B cell (primary cell): ENCODE measurements around the gene SMTN. TPM values are rescaled to one million over a fixed set of nuclear protein-coding genes. Genes with fewer than 3 reads are reported as not detected.

ENCODE experiments used
- ATAC-seq: fragments of 200-7000 bp; cut with Tn5 transposase; one replicate; pipeline ENCODE4 v1.10.0; 2021; ENCODE audit warnings: low read depth, mild to moderate bottlenecking, moderate number of reproducible peaks, moderate library complexity
- CTCF ChIA-PET: fragments of 350-600 bp; sonication (Branson Sonifier 250); formaldehyde crosslinking; loops from one replicate; lab custom pipeline; 2021; ENCODE audit warnings: antibody characterized with exemption, inconsistent platforms; lab: Charles Lee
- POLR2A ChIA-PET: fragments of 350-600 bp; sonication (Branson Sonifier 250); formaldehyde crosslinking; loops from one replicate; lab custom pipeline; 2021; ENCODE audit warnings: antibody characterized with exemption; lab: Charles Lee
- DNase-seq: peaks from one replicate; pipeline ENCODE4 v3.0.0; 2013
- H2AFZ ChIP-seq: 2 replicates; pipeline ENCODE4 v1.6.1; 2012; ENCODE audit warnings: mild to moderate bottlenecking, low read depth, low read length; ENCODE audit not compliant: insufficient read depth, poor library complexity, severe bottlenecking
- H3K27ac ChIP-seq, 2 donors: 1 replicate in 1 of 2; 2 replicates in 1 of 2; pipeline ENCODE4 v1.5.1; 2012 to 2013; ENCODE audit warnings: low read length in 2 of 2, mild to moderate bottlenecking in 2 of 2, moderate library complexity in 1 of 2
- H3K27me3 ChIP-seq, 4 experiments: fragments of 200-600 bp in 1 of 4; sonication (generic) in 1 of 4; replicated peaks in 1 of 4; 1 replicate in 2 of 4; 2 replicates in 2 of 4; pipeline versions ENCODE4 v1.6.1 to v1.7.0; 2013 to 2016; ENCODE audit warnings: low read length in 3 of 4, mild to moderate bottlenecking in 2 of 4, mixed read lengths in 1 of 4, moderate library complexity in 1 of 4; ENCODE audit not compliant: insufficient read depth in 4 of 4, control insufficient read depth in 3 of 4; ENCODE audit errors: control extremely low read depth in 1 of 4
- H3K36me3 ChIP-seq, 2 experiments: replicated peaks in 1 of 2; 1 replicate in 1 of 2; 2 replicates in 1 of 2; pipeline versions ENCODE4 v1.6.1 to v1.7.1; 2013; ENCODE audit warnings: low read length in 1 of 2; ENCODE audit not compliant: insufficient read depth in 2 of 2, control insufficient read depth in 1 of 2; ENCODE audit errors: control extremely low read depth in 1 of 2, extremely low read depth in 1 of 2
- H3K4me1 ChIP-seq, 2 donors: fragments of 200-600 bp in 1 of 2; sonication (generic) in 1 of 2; 1 replicate in 1 of 2; 2 replicates in 1 of 2; pipeline versions ENCODE4 v1.5.1 to v1.6.1; 2013 to 2017; ENCODE audit warnings: low read length in 2 of 2; ENCODE audit not compliant: control insufficient read depth in 2 of 2, insufficient read depth in 2 of 2
- H3K4me2 ChIP-seq: replicated peaks from 2 replicates; pipeline ENCODE3; 2012; ENCODE audit warnings: mild to moderate bottlenecking, low read depth, low read length; ENCODE audit not compliant: poor library complexity, severe bottlenecking
- H3K4me3 ChIP-seq, 5 experiments: fragments of 200-600 bp in 1 of 5; sonication (generic) in 1 of 5; 1 replicate in 3 of 5; 2 replicates in 2 of 5; pipeline versions ENCODE4 v1.5.1 to v1.7.0; 2011 to 2016; ENCODE audit warnings: low read length in 4 of 5, mild to moderate bottlenecking in 4 of 5, low read depth in 2 of 5, control low read depth in 1 of 5, moderate library complexity in 1 of 5; ENCODE audit not compliant: insufficient read depth in 1 of 5; ENCODE audit errors: control extremely low read depth in 1 of 5, extremely low read depth in 1 of 5
- H3K79me2 ChIP-seq: fragments of 200-600 bp; sonication (generic); one replicate; pipeline ENCODE4 v1.6.0; 2016; ENCODE audit warnings: low read length; ENCODE audit not compliant: control insufficient read depth, insufficient read depth
- H3K9ac ChIP-seq: fragments of 200-600 bp; sonication (generic); 2 replicates; pipeline ENCODE4 v1.6.1; 2017; ENCODE audit warnings: mild to moderate bottlenecking, low read length, moderate library complexity
- H3K9me3 ChIP-seq, 3 donors: one replicate each; pipeline versions ENCODE4 v1.6.1 to v1.7.1; 2013; ENCODE audit warnings: low read length in 2 of 3; ENCODE audit not compliant: control insufficient read depth in 2 of 3, insufficient read depth in 1 of 3; ENCODE audit errors: control extremely low read depth in 1 of 3
- H4K20me1 ChIP-seq: 2 replicates; pipeline ENCODE4 v1.6.0; 2012; ENCODE audit warnings: mild to moderate bottlenecking, low read length; ENCODE audit not compliant: insufficient read depth, control insufficient read depth, poor library complexity, severe bottlenecking
- H3K27ac Mint-ChIP-seq: one replicate; pipeline ENCODE4 v1.8.0; 2021; ENCODE audit warnings: mixed read lengths
- H3K27me3 Mint-ChIP-seq: one replicate; pipeline ENCODE4 v1.8.0; 2021; ENCODE audit warnings: mixed read lengths
- H3K4me1 Mint-ChIP-seq: one replicate; pipeline ENCODE4 v1.8.0; 2021; ENCODE audit warnings: mixed read lengths
- H3K4me3 Mint-ChIP-seq: one replicate; pipeline ENCODE4 v1.8.0; 2021; ENCODE audit warnings: mixed read lengths
- H3K9me3 Mint-ChIP-seq: one replicate; pipeline ENCODE4 v1.8.0; 2022; ENCODE audit warnings: mixed read lengths; ENCODE audit not compliant: insufficient read depth
- EZH2 ChIP-seq: IDR thresholded peaks from 2 replicates; pipeline ENCODE4 v1.6.1; 2012; ENCODE audit warnings: borderline replicate concordance, low read depth, mild to moderate bottlenecking, moderate library complexity, low read length; ENCODE audit not compliant: insufficient read depth, poor library complexity, severe bottlenecking
- WGBS: methylation state at CpG from one replicate; pipeline ENCODE4 v1.1.5; 2013; ENCODE audit warnings: missing lambda C conversion rate; ENCODE audit not compliant: insufficient coverage; 5-methylcytosine and 5-hydroxymethylcytosine counted together
- intact Hi-C: fragments of 100-400 bp; cut with micrococcal nuclease; formaldehyde crosslinking; loops from one replicate; pipeline ENCODE4 v1.10.0; 2022
- polyA plus RNA-seq: library from polyadenylated mRNA; depleted of rRNA; stranded (reverse); fragments of >200 nt; gene quantifications from 2 replicates; pipeline ENCODE4 v1.2.3, GENCODE V29; 2012
- total RNA-seq, 2 donors: library from RNA; stranded (reverse); fragments of 120-200 nt in 1 of 2; gene quantifications; 1 replicate in 1 of 2; 2 replicates in 1 of 2; pipeline versions ENCODE4 v1.2.3 to v1.2.4, GENCODE V29; 2013 to 2022
- TF ChIP-seq, protein P1 (sequence below): fragments of 200-600 bp; IDR thresholded peaks from one replicate; pipeline ENCODE4 v1.8.0; 2022; ENCODE audit warnings: antibody characterized with exemption, mild to moderate bottlenecking

The SMTN gene
- total and polyA plus RNA-seq, 2 donors (not counting 1 experiment from before 2014, with no cell fraction given): 4.0 to 7.0 TPM

DNA sequence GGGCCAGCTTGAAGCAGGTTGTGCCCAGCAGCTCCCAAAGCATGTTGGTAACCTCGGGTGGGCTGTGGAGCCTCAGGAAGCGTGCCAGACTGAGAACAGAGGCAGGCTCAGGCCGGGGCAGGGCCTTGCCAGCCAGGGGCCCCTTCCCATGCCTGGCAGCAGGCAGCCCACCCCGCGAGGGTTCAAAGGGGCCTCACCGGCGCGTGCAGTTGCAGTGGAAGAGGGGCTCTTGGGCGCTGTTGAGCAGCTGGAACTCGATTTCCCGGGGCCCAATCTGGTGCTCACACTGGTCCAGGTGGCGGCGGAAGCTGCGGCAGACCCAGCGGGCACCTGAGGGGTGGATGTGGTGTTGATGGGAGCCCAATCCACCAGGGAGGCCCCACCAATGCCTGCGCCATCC lies 55.6 kb downstream of the SMTN start:
- H3K4me1 ChIP-seq: no peaks in the 10 kb centered on the region
- CTCF ChIA-PET: no interaction called here

DNA sequence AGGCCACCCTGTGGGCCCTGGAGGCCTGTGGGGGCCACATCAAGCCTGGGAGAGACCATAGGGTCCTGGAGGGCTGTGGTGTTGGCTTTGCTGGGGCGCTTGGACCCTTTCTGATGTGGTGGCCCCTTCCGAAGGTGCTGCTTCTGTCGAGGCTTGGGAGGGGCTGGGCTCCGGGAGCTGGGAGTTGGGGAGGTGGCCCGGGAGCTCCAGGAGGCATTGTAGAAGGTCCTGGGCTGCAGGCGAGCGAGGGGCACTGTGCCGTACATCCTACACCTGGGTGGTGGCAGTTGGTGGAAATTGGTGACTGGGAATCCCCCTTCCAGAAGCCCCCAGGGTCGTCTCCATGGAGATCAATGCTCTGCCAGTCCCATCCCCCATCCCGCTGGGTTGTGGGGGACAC lies 56.6 kb downstream of the SMTN start:
- Histone ChIP-seq H3K27ac (no peak overlapping the region), H3K79me2 (no peaks in the 10 kb centered on the region), H3K4me2 (no peak overlapping the region), H3K27me3 (peaks cover 0 to 10% (median 0%) of the 10 kb centered on the region in 4 experiments), H3K4me3 (no peak overlapping the region), H2AFZ (no peak overlapping the region), H3K9me3 (no peaks in the 10 kb centered on the region), H3K4me1 (no peaks in the 10 kb centered on the region), H3K9ac (no peak overlapping the region), H4K20me1 (no peaks in the 10 kb centered on the region), H3K36me3 (no peaks in the 10 kb centered on the region)
- H3K4me1 Mint-ChIP-seq: no peaks in the 10 kb centered on the region
- H3K27me3 Mint-ChIP-seq: peaks cover 2% of the 10 kb centered on the region
- TF ChIP-seq, protein P1, sequence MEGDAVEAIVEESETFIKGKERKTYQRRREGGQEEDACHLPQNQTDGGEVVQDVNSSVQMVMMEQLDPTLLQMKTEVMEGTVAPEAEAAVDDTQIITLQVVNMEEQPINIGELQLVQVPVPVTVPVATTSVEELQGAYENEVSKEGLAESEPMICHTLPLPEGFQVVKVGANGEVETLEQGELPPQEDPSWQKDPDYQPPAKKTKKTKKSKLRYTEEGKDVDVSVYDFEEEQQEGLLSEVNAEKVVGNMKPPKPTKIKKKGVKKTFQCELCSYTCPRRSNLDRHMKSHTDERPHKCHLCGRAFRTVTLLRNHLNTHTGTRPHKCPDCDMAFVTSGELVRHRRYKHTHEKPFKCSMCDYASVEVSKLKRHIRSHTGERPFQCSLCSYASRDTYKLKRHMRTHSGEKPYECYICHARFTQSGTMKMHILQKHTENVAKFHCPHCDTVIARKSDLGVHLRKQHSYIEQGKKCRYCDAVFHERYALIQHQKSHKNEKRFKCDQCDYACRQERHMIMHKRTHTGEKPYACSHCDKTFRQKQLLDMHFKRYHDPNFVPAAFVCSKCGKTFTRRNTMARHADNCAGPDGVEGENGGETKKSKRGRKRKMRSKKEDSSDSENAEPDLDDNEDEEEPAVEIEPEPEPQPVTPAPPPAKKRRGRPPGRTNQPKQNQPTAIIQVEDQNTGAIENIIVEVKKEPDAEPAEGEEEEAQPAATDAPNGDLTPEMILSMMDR: no peak
- no peak for TF ChIP-seq EZH2
- no peak overlapping the region for H3K4me3 Mint-ChIP-seq
- CTCF ChIA-PET: no interaction called here
- H3K27ac Mint-ChIP-seq: no peak overlapping the region
- POLR2A ChIA-PET: no interaction called here
- H3K9me3 Mint-ChIP-seq: no peaks in the 10 kb centered on the region
- DNase-seq (no peak), ATAC-seq (no peak)
- WGBS: 78% methylated on average over 9 of the region's 10 CpGs
- intact Hi-C loops: no loop called here

More for the DNA sequence above, 55.6 kb downstream of the SMTN start:
- H3K79me2 ChIP-seq: no peaks in the 10 kb centered on the region
- no peak overlapping the region for H3K27ac ChIP-seq
- H3K4me3 ChIP-seq: no peak overlapping the region
- H3K4me2 ChIP-seq: no peak overlapping the region
- no peak for DNase-seq
- H3K9ac ChIP-seq: no peak overlapping the region
- H3K4me3 Mint-ChIP-seq: no peak overlapping the region
- POLR2A ChIA-PET: no interaction called here
- no peak overlapping the region for H2AFZ ChIP-seq
- H3K27ac Mint-ChIP-seq: no peak overlapping the region
- intact Hi-C loops: no loop called here
- WGBS: 89% methylated on average over 12 of the region's 16 CpGs
- H3K27me3 ChIP-seq: peaks cover 0 to 4% (median 0%) of the 10 kb centered on the region in 4 experiments
- ATAC-seq: no peak
- H3K36me3 ChIP-seq: no peaks in the 10 kb centered on the region
- H3K9me3 Mint-ChIP-seq: no peaks in the 10 kb centered on the region
- no peaks in the 10 kb centered on the region for H4K20me1 ChIP-seq
- H3K9me3 ChIP-seq: no peaks in the 10 kb centered on the region
- TF ChIP-seq EZH2: no peak
- TF ChIP-seq, protein P1: no peak
- H3K27me3 Mint-ChIP-seq: no peaks in the 10 kb centered on the region
- no peaks in the 10 kb centered on the region for H3K4me1 Mint-ChIP-seq
